Measurements from ENCODE around the gene CNOT3. TPM values are rescaled to one million over a fixed set of nuclear protein-coding genes. Genes with fewer than 3 reads are reported as not detected.

Gene CNOT3
- polyA plus RNA-seq, 1 of the 3 experiments (the other 2 are of a cell fraction) = 14.2 TPM

GRCh38 chr19:54160182-54160811, 22.7 kb downstream of the CNOT3 start:
- DNase-seq = no peak
- TF ChIP-seq MEF2A (IDR thresholded peaks at IDR 0.05; ENCODE audit: borderline replicate concordance, low read depth) = no peak
- TF ChIP-seq FOXM1 (IDR thresholded peaks at IDR 0.05; ENCODE audit: low read depth) = no peak
- POLR2A ChIA-PET = interaction anchor here (1.4 kb wide), 1 partner anchor 10 kb away, joined by 6 read pairs; no protein-coding TSS in a partner anchor
- CTCF ChIA-PET = interaction anchor here (1.1 to 2.3 kb wide), 7 partner anchors 8 to 45 kb away, joined by 3 to 13 read pairs (median 5); partner anchors contain the start of genes PRPF31, TFPT and TMC4
- peak overlapping the region; percentile 92 for H2AFZ ChIP-seq (ENCODE audit: low read depth)
- peaks cover 7 to 19% of the 10 kb centered on the region in 2 experiments; a peak in 2 of 4 replicates for H3K4me1 ChIP-seq (ENCODE audit: control insufficient read depth in 1 of 2, insufficient read depth in 2 of 2, low read depth in 1 of 2, low read length in 1 of 2)
- no peaks in the 10 kb centered on the region for H3K9me3 ChIP-seq
- H3K9me2 ChIP-seq = no peaks in the 10 kb centered on the region
- H3K9ac ChIP-seq = peak overlapping the region; percentile 78
- H3K36me3 ChIP-seq (replicated peaks in 1 of 2; ENCODE audit: control insufficient read depth in 1 of 2, insufficient read depth in 2 of 2, low read length in 1 of 2) = peaks cover 19 to 21% of the 10 kb centered on the region in 2 experiments
- H3K4me3 ChIP-seq (ENCODE audit: low read depth in 2 of 2, low read length in 1 of 2) = peak overlapping the region; percentile 80 to 83
- H4K20me1 ChIP-seq (ENCODE audit: insufficient read depth) = no peaks in the 10 kb centered on the region
- 2% methylated on average over 13 of the region's 28 CpGs for WGBS (ENCODE audit: low lambda C conversion rate)
- peaks cover 19% of the 10 kb centered on the region; the same call in 1 of the 2 replicates for H3K79me2 ChIP-seq (ENCODE audit: insufficient read depth)
- peak overlapping the region; percentile 93 for H3K4me2 ChIP-seq
- no peaks in the 10 kb centered on the region for H3F3A ChIP-seq (replicated peaks; ENCODE audit: insufficient read depth)
- peak overlapping the region; percentile 71 to 82 for H3K27ac ChIP-seq (ENCODE audit: low read depth in 2 of 2, low read length in 1 of 2)
- H3K27me3 ChIP-seq (ENCODE audit: insufficient read depth) = no peaks in the 10 kb centered on the region

GRCh38 chr19:54160854-54161253, 23.3 kb downstream of the CNOT3 start:
- CTCF ChIA-PET = interaction anchor here (1.8 kb wide), 1 partner anchor 22 kb away, joined by 5 read pairs; no protein-coding TSS in a partner anchor
- peak overlapping the region; percentile 78; the same call in 1 of the 2 replicates for H3K9ac ChIP-seq

More at GRCh38 chr19:54160854-54161253, 23.3 kb downstream of the CNOT3 start:
- Histone ChIP-seq H3K4me1 (ENCODE audit: control insufficient read depth in 1 of 2, insufficient read depth in 2 of 2, low read depth in 1 of 2, low read length in 1 of 2) (peaks cover 7 to 19% of the 10 kb centered on the region in 2 experiments; a peak in 2 of 4 replicates), H3K27ac (ENCODE audit: low read depth in 2 of 2, low read length in 1 of 2) (peak overlapping the region in 1 of 2 experiments; percentile 82; a peak in 1 of 4 replicates), H3K9me2 (no peaks in the 10 kb centered on the region), H3K79me2 (ENCODE audit: insufficient read depth) (peaks cover 19% of the 10 kb centered on the region; the same call in 1 of the 2 replicates), H3K4me3 (ENCODE audit: low read depth in 2 of 2, low read length in 1 of 2) (peak overlapping the region; percentile 80 to 83), H2AFZ (ENCODE audit: low read depth) (no peak overlapping the region), H3F3A (replicated peaks; ENCODE audit: insufficient read depth) (no peaks in the 10 kb centered on the region), H3K4me2 (peak overlapping the region; percentile 93), H3K36me3 (replicated peaks in 1 of 2; ENCODE audit: control insufficient read depth in 1 of 2, insufficient read depth in 2 of 2, low read length in 1 of 2) (peaks cover 13 to 20% of the 10 kb centered on the region in 2 experiments), H3K9me3 (no peaks in the 10 kb centered on the region), H3K27me3 (ENCODE audit: insufficient read depth) (no peaks in the 10 kb centered on the region), H4K20me1 (ENCODE audit: insufficient read depth) (no peaks in the 10 kb centered on the region)
- no peak for DNase-seq
- POLR2A ChIA-PET = no interaction called here
- TF ChIP-seq CHD2 (IDR thresholded peaks at IDR 0.05; ENCODE audit: low read length, partially characterized antibody) (no peak), FOXM1 (IDR thresholded peaks at IDR 0.05; ENCODE audit: low read depth) (no peak), ZBTB33 (IDR thresholded peaks at IDR 0.05; ENCODE audit: borderline replicate concordance, low read depth) (no peak), GATA2 (CRISPR knock-in tag; IDR thresholded peaks at IDR 0.05) (no peak), MAX (IDR thresholded peaks at IDR 0.05; ENCODE audit: low read depth) (no peak), EP300 (IDR thresholded peaks at IDR 0.05; ENCODE audit: borderline replicate concordance in 1 of 2, low read depth in 1 of 2, low read length in 1 of 2) (no peak), NRF1 (IDR thresholded peaks at IDR 0.05; ENCODE audit: low read depth, low read length) (no peak), YY1 (IDR thresholded peaks at IDR 0.05; ENCODE audit: low read depth) (no peak), REST (IDR thresholded peaks at IDR 0.05; ENCODE audit: low read depth, low read length) (no peak), FOSL2 (IDR thresholded peaks at IDR 0.05; ENCODE audit: borderline replicate concordance, low read depth) (no peak)
- WGBS (ENCODE audit: low lambda C conversion rate) = 35% methylated on average over 13 of the region's 13 CpGs
